ENCODE measurements around the gene TRIM28.

GRCh38 chr19:58514564-58515022 lies 29.3 kb upstream of the TRIM28 start:
- TF ChIP-seq POLR2AphosphoS5 (IDR thresholded peaks at IDR 0.05; ENCODE audit: insufficient read depth, low read depth, low read length) (no peak), CTCF (IDR thresholded peaks at IDR 0.05; ENCODE audit: extremely low read depth in 1 of 2, insufficient read depth in 1 of 2, low read depth in 1 of 2, low read length in 2 of 2) (no peak), MYC (IDR thresholded peaks at IDR 0.05; ENCODE audit: low read depth, low read length) (no peak), MAX (IDR thresholded peaks at IDR 0.05; ENCODE audit: insufficient read depth, insufficient read length) (no peak), POLR2A (IDR thresholded peaks at IDR 0.05; ENCODE audit: low read depth, low read length) (no peak), EZH2 (IDR thresholded peaks at IDR 0.05; ENCODE audit: borderline replicate concordance, low read depth, low read length, severe bottlenecking) (no peak)
